CD4-positive, alpha-beta T cell treated with Interleukin-17A for 1 hour (primary cell): ENCODE data around the gene SLC9A3.

Source experiments
- DNase-seq: peaks from one replicate; pipeline ENCODE4 v3.0.0-alpha.2; 2020

The SLC9A3 gene

GRCh38 chr5:424301-425110 is 99.7 kb downstream of the SLC9A3 start:
- no peak for DNase-seq

- DNase-seq = no peak
Measured at GRCh38 chr5:423626-424261, 100.5 kb downstream of the SLC9A3 start.

GRCh38 chr5:423233-423565 is 101.0 kb downstream of the SLC9A3 start:
- DNase-seq = no peak

- no peak for DNase-seq
Measured at GRCh38 chr5:422323-423232, 101.7 kb downstream of the SLC9A3 start.

GRCh38 chr5:421901-422300 is 102.3 kb downstream of the SLC9A3 start:
- DNase-seq = no peak

- DNase-seq = no peak
Measured at GRCh38 chr5:421287-421880, 102.9 kb downstream of the SLC9A3 start.

GRCh38 chr5:420632-421286 is 103.5 kb downstream of the SLC9A3 start:
- DNase-seq = no peak
